B cell (primary cell): ENCODE measurements around the gene TEX10. TPM values are rescaled to one million over a fixed set of nuclear protein-coding genes. Genes with fewer than 3 reads are reported as not detected.
"Not testable (repeated sequence)": the region's sequence is repeated elsewhere in the genome, so short reads cannot be mapped to it uniquely, and the experiment has no call there.

ENCODE experiments used
- ATAC-seq: fragments of 200-7000 bp; cut with Tn5 transposase; one replicate; pipeline ENCODE4 v1.10.0; 2021; ENCODE audit warnings: low read depth, mild to moderate bottlenecking, moderate number of reproducible peaks, moderate library complexity
- CTCF ChIA-PET: fragments of 350-600 bp; sonication (Branson Sonifier 250); formaldehyde crosslinking; loops from one replicate; lab custom pipeline; 2021; ENCODE audit warnings: antibody characterized with exemption, inconsistent platforms; lab: Charles Lee
- POLR2A ChIA-PET: fragments of 350-600 bp; sonication (Branson Sonifier 250); formaldehyde crosslinking; loops from one replicate; lab custom pipeline; 2021; ENCODE audit warnings: antibody characterized with exemption; lab: Charles Lee
- DNase-seq: peaks from one replicate; pipeline ENCODE4 v3.0.0; 2013
- H2AFZ ChIP-seq: 2 replicates; pipeline ENCODE4 v1.6.1; 2012; ENCODE audit warnings: mild to moderate bottlenecking, low read depth, low read length; ENCODE audit not compliant: insufficient read depth, poor library complexity, severe bottlenecking
- H3K27ac ChIP-seq, 2 donors: 1 replicate in 1 of 2; 2 replicates in 1 of 2; pipeline ENCODE4 v1.5.1; 2012 to 2013; ENCODE audit warnings: low read length in 2 of 2, mild to moderate bottlenecking in 2 of 2, moderate library complexity in 1 of 2
- H3K27me3 ChIP-seq, 4 experiments: fragments of 200-600 bp in 1 of 4; sonication (generic) in 1 of 4; replicated peaks in 1 of 4; 1 replicate in 2 of 4; 2 replicates in 2 of 4; pipeline versions ENCODE4 v1.6.1 to v1.7.0; 2013 to 2016; ENCODE audit warnings: low read length in 3 of 4, mild to moderate bottlenecking in 2 of 4, mixed read lengths in 1 of 4, moderate library complexity in 1 of 4; ENCODE audit not compliant: insufficient read depth in 4 of 4, control insufficient read depth in 3 of 4; ENCODE audit errors: control extremely low read depth in 1 of 4
- H3K36me3 ChIP-seq, 2 experiments: replicated peaks in 1 of 2; 1 replicate in 1 of 2; 2 replicates in 1 of 2; pipeline versions ENCODE4 v1.6.1 to v1.7.1; 2013; ENCODE audit warnings: low read length in 1 of 2; ENCODE audit not compliant: insufficient read depth in 2 of 2, control insufficient read depth in 1 of 2; ENCODE audit errors: control extremely low read depth in 1 of 2, extremely low read depth in 1 of 2
- H3K4me1 ChIP-seq, 2 donors: fragments of 200-600 bp in 1 of 2; sonication (generic) in 1 of 2; 1 replicate in 1 of 2; 2 replicates in 1 of 2; pipeline versions ENCODE4 v1.5.1 to v1.6.1; 2013 to 2017; ENCODE audit warnings: low read length in 2 of 2; ENCODE audit not compliant: control insufficient read depth in 2 of 2, insufficient read depth in 2 of 2
- H3K4me2 ChIP-seq: replicated peaks from 2 replicates; pipeline ENCODE3; 2012; ENCODE audit warnings: mild to moderate bottlenecking, low read depth, low read length; ENCODE audit not compliant: poor library complexity, severe bottlenecking
- H3K4me3 ChIP-seq, 5 experiments: fragments of 200-600 bp in 1 of 5; sonication (generic) in 1 of 5; 1 replicate in 3 of 5; 2 replicates in 2 of 5; pipeline versions ENCODE4 v1.5.1 to v1.7.0; 2011 to 2016; ENCODE audit warnings: low read length in 4 of 5, mild to moderate bottlenecking in 4 of 5, low read depth in 2 of 5, control low read depth in 1 of 5, moderate library complexity in 1 of 5; ENCODE audit not compliant: insufficient read depth in 1 of 5; ENCODE audit errors: control extremely low read depth in 1 of 5, extremely low read depth in 1 of 5
- H3K79me2 ChIP-seq: fragments of 200-600 bp; sonication (generic); one replicate; pipeline ENCODE4 v1.6.0; 2016; ENCODE audit warnings: low read length; ENCODE audit not compliant: control insufficient read depth, insufficient read depth
- H3K9ac ChIP-seq: fragments of 200-600 bp; sonication (generic); 2 replicates; pipeline ENCODE4 v1.6.1; 2017; ENCODE audit warnings: mild to moderate bottlenecking, low read length, moderate library complexity
- H3K9me3 ChIP-seq, 3 donors: one replicate each; pipeline versions ENCODE4 v1.6.1 to v1.7.1; 2013; ENCODE audit warnings: low read length in 2 of 3; ENCODE audit not compliant: control insufficient read depth in 2 of 3, insufficient read depth in 1 of 3; ENCODE audit errors: control extremely low read depth in 1 of 3
- H4K20me1 ChIP-seq: 2 replicates; pipeline ENCODE4 v1.6.0; 2012; ENCODE audit warnings: mild to moderate bottlenecking, low read length; ENCODE audit not compliant: insufficient read depth, control insufficient read depth, poor library complexity, severe bottlenecking
- H3K27ac Mint-ChIP-seq: one replicate; pipeline ENCODE4 v1.8.0; 2021; ENCODE audit warnings: mixed read lengths
- H3K27me3 Mint-ChIP-seq: one replicate; pipeline ENCODE4 v1.8.0; 2021; ENCODE audit warnings: mixed read lengths
- H3K4me1 Mint-ChIP-seq: one replicate; pipeline ENCODE4 v1.8.0; 2021; ENCODE audit warnings: mixed read lengths
- H3K4me3 Mint-ChIP-seq: one replicate; pipeline ENCODE4 v1.8.0; 2021; ENCODE audit warnings: mixed read lengths
- H3K9me3 Mint-ChIP-seq: one replicate; pipeline ENCODE4 v1.8.0; 2022; ENCODE audit warnings: mixed read lengths; ENCODE audit not compliant: insufficient read depth
- CTCF ChIP-seq: fragments of 200-600 bp; IDR thresholded peaks from one replicate; pipeline ENCODE4 v1.8.0; 2022; ENCODE audit warnings: antibody characterized with exemption, mild to moderate bottlenecking
- EZH2 ChIP-seq: IDR thresholded peaks from 2 replicates; pipeline ENCODE4 v1.6.1; 2012; ENCODE audit warnings: borderline replicate concordance, low read depth, mild to moderate bottlenecking, moderate library complexity, low read length; ENCODE audit not compliant: insufficient read depth, poor library complexity, severe bottlenecking
- WGBS: methylation state at CpG from one replicate; pipeline ENCODE4 v1.1.5; 2013; ENCODE audit warnings: missing lambda C conversion rate; ENCODE audit not compliant: insufficient coverage; 5-methylcytosine and 5-hydroxymethylcytosine counted together
- intact Hi-C: fragments of 100-400 bp; cut with micrococcal nuclease; formaldehyde crosslinking; loops from one replicate; pipeline ENCODE4 v1.10.0; 2022
- polyA plus RNA-seq: library from polyadenylated mRNA; depleted of rRNA; stranded (reverse); fragments of >200 nt; gene quantifications from 2 replicates; pipeline ENCODE4 v1.2.3, GENCODE V29; 2012
- total RNA-seq, 2 donors: library from RNA; stranded (reverse); fragments of 120-200 nt in 1 of 2; gene quantifications; 1 replicate in 1 of 2; 2 replicates in 1 of 2; pipeline versions ENCODE4 v1.2.3 to v1.2.4, GENCODE V29; 2013 to 2022

TEX10 gene
- total and polyA plus RNA-seq, 2 donors (not counting 1 experiment from before 2014, with no cell fraction given), result 15.5 to 24.9 TPM

DNA sequence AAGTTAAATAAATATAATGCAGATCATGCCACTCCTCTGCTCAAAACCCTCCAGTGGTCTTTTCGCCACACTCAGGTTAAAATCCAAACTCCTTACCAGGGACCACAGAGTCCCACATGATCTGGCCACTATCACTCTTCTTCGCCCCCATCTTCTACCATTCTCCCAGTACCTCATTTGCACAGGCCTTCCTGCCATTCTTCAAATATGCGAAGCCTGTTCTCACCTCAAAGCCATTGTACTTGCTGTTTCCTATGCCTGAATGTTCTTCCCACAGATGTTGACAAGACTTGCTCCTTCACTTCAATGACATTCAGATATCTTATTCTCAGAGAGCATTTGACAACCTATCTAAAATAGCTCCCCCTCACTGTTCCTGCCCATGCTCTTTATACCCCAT is 10.9 kb downstream of the TEX10 start:
- intact Hi-C loops, result no loop called here
- CTCF ChIA-PET, result interaction anchor here (0.9 to 1.6 kb wide), 4 partner anchors 10 to 18 kb away, joined by 4 to 9 read pairs (median 4); partner anchors contain the start of gene TEX10
- Histone ChIP-seq H3K27me3 (no peaks in the 10 kb centered on the region), H3K79me2 (peaks cover 84% of the 10 kb centered on the region), H3K27ac (no peak overlapping the region), H3K4me3 (no peak overlapping the region), H3K9ac (no peak overlapping the region), H3K36me3 (peaks cover 2 to 31% of the 10 kb centered on the region in 2 experiments), H3K4me1 (peaks cover 16 to 17% of the 10 kb centered on the region in 2 donors), H3K4me2 (no peak overlapping the region), H4K20me1 (peaks cover 18% of the 10 kb centered on the region), H2AFZ (no peak overlapping the region), H3K9me3 (no peaks in the 10 kb centered on the region)
- TF ChIP-seq CTCF, result no peak
- no peak for TF ChIP-seq EZH2
- DNase-seq (no peak), ATAC-seq (no peak)
- WGBS, result 94% methylated on average over 3 of the region's 3 CpGs
- H3K9me3 Mint-ChIP-seq, result no peaks in the 10 kb centered on the region
- no peaks in the 10 kb centered on the region for H3K27me3 Mint-ChIP-seq
- no peak overlapping the region for H3K4me3 Mint-ChIP-seq
- H3K27ac Mint-ChIP-seq, result peak overlapping the region; percentile 28
- POLR2A ChIA-PET, result no interaction called here
- peaks cover 28% of the 10 kb centered on the region for H3K4me1 Mint-ChIP-seq

DNA sequence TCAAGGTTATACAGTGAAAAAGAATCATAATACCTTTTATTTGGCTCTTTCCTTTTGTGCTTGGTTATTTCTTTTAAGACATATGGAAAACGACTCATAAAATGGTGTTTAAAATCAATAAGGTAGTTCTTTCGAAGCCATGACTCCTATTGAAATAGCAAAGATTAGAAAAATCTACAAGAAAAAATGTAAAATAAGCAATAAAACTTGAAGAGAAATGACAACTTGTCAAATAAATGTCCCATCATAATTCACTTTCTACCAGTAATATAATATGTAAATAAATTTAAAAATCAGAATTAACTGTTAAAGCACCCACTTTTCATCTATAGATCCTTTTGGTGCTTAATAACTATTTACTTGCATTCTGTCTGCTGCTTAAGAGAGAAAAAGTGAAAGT is 12.5 kb downstream of the TEX10 start:
- ATAC-seq (no peak), DNase-seq (no peak)
- Histone ChIP-seq H3K4me2 (no peak overlapping the region), H3K36me3 (peaks cover 0 to 16% of the 10 kb centered on the region in 2 experiments), H3K4me3 (no peak overlapping the region), H4K20me1 (peaks cover 18% of the 10 kb centered on the region), H3K27ac (no peak overlapping the region), H3K9me3 (no peaks in the 10 kb centered on the region), H2AFZ (no peak overlapping the region), H3K79me2 (peaks cover 71% of the 10 kb centered on the region), H3K4me1 (peaks cover 16 to 17% of the 10 kb centered on the region in 2 donors), H3K9ac (no peak overlapping the region), H3K27me3 (no peaks in the 10 kb centered on the region)
- no CpG with 5 or more reads among the region's 2 CpGs for WGBS
- intact Hi-C loops, result no loop called here
- Mint-ChIP-seq H3K9me3 (no peaks in the 10 kb centered on the region), H3K4me1 (peaks cover 23% of the 10 kb centered on the region), H3K4me3 (no peak overlapping the region), H3K27me3 (no peaks in the 10 kb centered on the region), H3K27ac (no peak overlapping the region)
- CTCF ChIA-PET, result interaction anchor here (1.6 kb wide), 1 partner anchor 15 kb away, joined by 9 read pairs; no protein-coding TSS in a partner anchor
- TF ChIP-seq CTCF, result no peak
- TF ChIP-seq EZH2, result no peak
- POLR2A ChIA-PET, result no interaction called here

DNA sequence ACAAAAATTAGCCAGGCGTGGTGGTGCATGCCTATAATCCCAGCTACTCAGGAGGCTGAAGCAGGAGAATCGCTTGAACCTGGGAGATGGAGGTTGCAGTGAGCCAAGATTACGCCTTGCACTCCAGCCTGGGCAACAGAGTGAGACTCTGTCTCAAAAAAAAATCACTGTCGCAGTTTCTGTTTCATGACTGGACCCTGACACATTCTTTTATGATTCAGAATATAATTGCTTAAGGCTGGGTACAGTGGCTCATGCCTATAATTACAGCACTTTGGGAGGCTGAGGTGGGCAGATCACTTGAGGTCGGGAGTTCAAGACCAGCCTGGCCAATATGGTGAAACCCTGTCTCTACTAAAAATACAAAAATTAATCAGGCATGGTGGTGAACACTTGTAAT is 14.0 kb downstream of the TEX10 start:
- H3K27me3 ChIP-seq, H3K27ac ChIP-seq, H3K9me3 ChIP-seq, H3K9me3 Mint-ChIP-seq, H3K27ac Mint-ChIP-seq, H2AFZ ChIP-seq, DNase-seq, ATAC-seq, H3K9ac ChIP-seq, intact Hi-C loops, H3K4me2 ChIP-seq, POLR2A ChIA-PET, H3K4me3 Mint-ChIP-seq, H3K27me3 Mint-ChIP-seq, H3K4me3 ChIP-seq: not testable (repeated sequence)
- H3K4me1 ChIP-seq, result peaks cover 16 to 17% of the 10 kb centered on the region in 2 donors
- CTCF ChIA-PET, result interaction anchor here (0.7 to 2.0 kb wide), 3 partner anchors 11 to 17 kb away, joined by 3 to 9 read pairs (median 4); no protein-coding TSS in a partner anchor
- H3K4me1 Mint-ChIP-seq, result peaks cover 22% of the 10 kb centered on the region
- peaks cover 17% of the 10 kb centered on the region for H4K20me1 ChIP-seq
- peaks cover 60% of the 10 kb centered on the region for H3K79me2 ChIP-seq
- WGBS, result 100% methylated on average over 1 of the region's 5 CpGs
- peaks cover 0 to 16% of the 10 kb centered on the region in 2 experiments for H3K36me3 ChIP-seq
